Measurements from ENCODE around the gene NOL7. TPM values are rescaled to one million over a fixed set of nuclear protein-coding genes. Genes with fewer than 3 reads are reported as not detected.

The NOL7 gene
- total RNA-seq, 1 donor from 2014 or later, result 79.5 TPM

GRCh38 chr6:13604135-13604534 lies 11.0 kb upstream of the NOL7 start:
- Mint-ChIP-seq H3K9me3 (no peaks in the 10 kb centered on the region), H3K27ac (no peak overlapping the region), H3K4me1 (no peaks in the 10 kb centered on the region), H3K27me3 (ENCODE audit: insufficient read depth, low read depth) (peaks cover 2% of the 10 kb centered on the region), H3K4me3 (no peak overlapping the region), H3K36me3 (peaks cover 10% of the 10 kb centered on the region)
- no peak overlapping the region for H3K4me2 ChIP-seq
- H3K79me2 ChIP-seq (ENCODE audit: low read depth), result no peaks in the 10 kb centered on the region
- no peak overlapping the region for H3K4me3 ChIP-seq
- no peak overlapping the region for H2AFZ ChIP-seq (replicated peaks)
- no peaks in the 10 kb centered on the region for H3K27me3 ChIP-seq
- no peaks in the 10 kb centered on the region for H3K9me3 ChIP-seq (ENCODE audit: low read depth)
- H3K36me3 ChIP-seq, result peaks cover 5% of the 10 kb centered on the region
- no peak overlapping the region for H3K27ac ChIP-seq
- no peak overlapping the region for H3K9ac ChIP-seq
- TF ChIP-seq EZH2phosphoT487 (IDR thresholded peaks at IDR 0.05) (no peak), CTCF (IDR thresholded peaks at IDR 0.05) (no peak), EZH2 (IDR thresholded peaks at IDR 0.05) (no peak)
- no peaks in the 10 kb centered on the region for H3F3A ChIP-seq (ENCODE audit: low read depth)
- no peaks in the 10 kb centered on the region for H4K20me1 ChIP-seq (ENCODE audit: low read depth)
- no peaks in the 10 kb centered on the region for H3K4me1 ChIP-seq
- no peak for DNase-seq (ENCODE audit: low spot score)

- Histone ChIP-seq H3K4me1 (no peaks in the 10 kb centered on the region), H4K20me1 (ENCODE audit: low read depth) (no peaks in the 10 kb centered on the region), H3K4me2 (no peak overlapping the region), H3K27me3 (no peaks in the 10 kb centered on the region), H3K79me2 (ENCODE audit: low read depth) (no peaks in the 10 kb centered on the region), H3K9me3 (ENCODE audit: low read depth) (no peaks in the 10 kb centered on the region), H2AFZ (replicated peaks) (no peak overlapping the region), H3F3A (ENCODE audit: low read depth) (no peaks in the 10 kb centered on the region), H3K4me3 (no peak overlapping the region), H3K36me3 (peaks cover 5% of the 10 kb centered on the region), H3K27ac (no peak overlapping the region), H3K9ac (no peak overlapping the region)
- no peaks in the 10 kb centered on the region for H3K27me3 Mint-ChIP-seq (ENCODE audit: insufficient read depth, low read depth)
- peaks cover 10% of the 10 kb centered on the region for H3K36me3 Mint-ChIP-seq
- no peaks in the 10 kb centered on the region for H3K9me3 Mint-ChIP-seq
- TF ChIP-seq CTCF (IDR thresholded peaks at IDR 0.05) (no peak), EZH2 (IDR thresholded peaks at IDR 0.05) (no peak), EZH2phosphoT487 (IDR thresholded peaks at IDR 0.05) (no peak)
- DNase-seq (ENCODE audit: low spot score), result no peak
- no peak overlapping the region for H3K27ac Mint-ChIP-seq
- no peaks in the 10 kb centered on the region for H3K4me1 Mint-ChIP-seq
- H3K4me3 Mint-ChIP-seq, result no peak overlapping the region
Measured at GRCh38 chr6:13604546-13605416, 10.4 kb upstream of the NOL7 start.

- Mint-ChIP-seq H3K4me3 (no peak overlapping the region), H3K9me3 (no peaks in the 10 kb centered on the region), H3K27me3 (ENCODE audit: insufficient read depth, low read depth) (no peaks in the 10 kb centered on the region), H3K4me1 (no peaks in the 10 kb centered on the region), H3K27ac (no peak overlapping the region), H3K36me3 (peaks cover 10% of the 10 kb centered on the region)
- Histone ChIP-seq H3F3A (ENCODE audit: low read depth) (no peaks in the 10 kb centered on the region), H3K27me3 (no peaks in the 10 kb centered on the region), H3K27ac (no peak overlapping the region), H3K4me2 (no peak overlapping the region), H3K4me1 (no peaks in the 10 kb centered on the region), H3K9me3 (ENCODE audit: low read depth) (no peaks in the 10 kb centered on the region), H3K79me2 (ENCODE audit: low read depth) (no peaks in the 10 kb centered on the region), H2AFZ (replicated peaks) (no peak overlapping the region), H3K9ac (no peak overlapping the region), H3K36me3 (peaks cover 5% of the 10 kb centered on the region), H4K20me1 (ENCODE audit: low read depth) (no peaks in the 10 kb centered on the region), H3K4me3 (no peak overlapping the region)
- DNase-seq (ENCODE audit: low spot score), result no peak
- no peak for TF ChIP-seq CTCF (IDR thresholded peaks at IDR 0.05)
- TF ChIP-seq EZH2phosphoT487 (IDR thresholded peaks at IDR 0.05), result no peak
- no peak for TF ChIP-seq EZH2 (IDR thresholded peaks at IDR 0.05)
Measured at GRCh38 chr6:13605634-13606033, 9.5 kb upstream of the NOL7 start.

Data from neural progenitor cell (in vitro differentiated cells).